ENCODE measurements around the gene ZDHHC24.

The ZDHHC24 gene

GRCh38 chr11:66471142-66471541 lies 74.7 kb downstream of the ZDHHC24 start:
- DNase-seq (ENCODE audit: low read depth), result no peak
